ENCODE measurements around the gene EMD. TPM values are rescaled to one million over a fixed set of nuclear protein-coding genes. Genes with fewer than 3 reads are reported as not detected.

The EMD gene
- total and polyA plus RNA-seq, 2 donors (not counting 1 experiment from before 2014, with no cell fraction given) = 81.7 to 132 TPM

DNA sequence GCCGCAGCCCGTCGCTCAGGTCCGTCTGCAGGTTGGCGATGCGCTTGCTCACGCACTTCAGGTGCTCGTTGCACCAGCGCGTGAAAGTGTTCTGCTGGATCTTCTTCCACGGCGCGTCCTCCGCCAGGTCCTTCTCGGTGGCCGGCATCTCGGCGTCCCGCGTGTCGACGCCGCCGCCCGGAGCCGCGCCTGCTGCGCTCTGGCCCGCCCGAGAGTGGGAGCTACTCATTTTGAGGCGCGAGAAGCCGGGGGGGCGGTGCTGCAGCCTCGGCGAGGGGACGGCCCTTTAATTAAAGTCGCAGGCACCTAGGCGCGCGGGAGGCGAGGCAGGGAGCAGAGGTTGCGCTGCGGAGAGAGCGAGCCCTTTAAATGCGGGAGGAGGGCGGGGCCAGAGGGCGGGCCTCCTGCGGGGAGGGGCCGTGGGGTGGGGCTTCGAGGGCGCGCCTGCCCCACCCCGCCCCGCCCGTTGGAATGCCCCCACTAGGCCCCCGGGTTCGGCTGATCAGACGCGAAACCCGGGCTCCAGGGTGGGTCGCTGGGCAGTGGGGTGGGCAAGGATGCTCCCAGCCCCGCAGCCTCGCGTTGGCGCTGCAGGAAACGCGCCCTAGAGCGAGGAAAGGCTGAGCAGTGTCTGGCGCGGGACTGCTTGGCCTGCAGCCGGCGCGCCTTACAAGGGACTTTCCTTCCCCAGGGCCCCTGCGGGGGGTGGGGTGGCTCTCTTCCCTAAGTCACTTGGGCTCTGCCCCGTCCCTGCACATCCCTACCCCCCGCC is 7.9 kb upstream of the EMD start:
- Histone ChIP-seq H3K9me3 (ENCODE audit: control extremely low read depth in 1 of 3, control insufficient read depth in 2 of 3, insufficient read depth in 1 of 3, low read length in 2 of 3) (no peaks in the 10 kb centered on the region), H3K4me3 (ENCODE audit: control extremely low read depth in 1 of 5, extremely low read depth in 1 of 5, insufficient read depth in 1 of 5, low read depth in 2 of 5, low read length in 4 of 5) (peak overlapping the region; percentile 24 to 81 (median 75)), H3K4me1 (ENCODE audit: control insufficient read depth in 2 of 2, insufficient read depth in 2 of 2, low read length in 2 of 2) (peaks cover 32 to 56% of the 10 kb centered on the region in 2 donors), H2AFZ (ENCODE audit: insufficient read depth, low read depth, low read length, poor library complexity, severe bottlenecking) (peak overlapping the region; percentile 49), H3K27me3 (replicated peaks in 1 of 4; ENCODE audit: control extremely low read depth in 1 of 4, control insufficient read depth in 3 of 4, insufficient read depth in 4 of 4, low read length in 3 of 4) (no peaks in the 10 kb centered on the region), H3K27ac (ENCODE audit: low read length in 2 of 2) (peak overlapping the region; percentile 60 to 86), H3K9ac (ENCODE audit: low read length) (peak overlapping the region; percentile 73), H3K4me2 (replicated peaks; ENCODE audit: low read depth, low read length, poor library complexity, severe bottlenecking) (peak overlapping the region; percentile 80), H3K36me3 (replicated peaks in 1 of 2; ENCODE audit: control extremely low read depth in 1 of 2, control insufficient read depth in 1 of 2, extremely low read depth in 1 of 2, insufficient read depth in 2 of 2, low read length in 1 of 2) (peaks cover 0 to 19% of the 10 kb centered on the region in 2 experiments), H4K20me1 (ENCODE audit: control insufficient read depth, insufficient read depth, low read length, poor library complexity, severe bottlenecking) (peaks cover 7% of the 10 kb centered on the region), H3K79me2 (ENCODE audit: control insufficient read depth, insufficient read depth, low read length) (peaks cover 42% of the 10 kb centered on the region)
- H3K4me1 Mint-ChIP-seq = peaks cover 25% of the 10 kb centered on the region
- WGBS (ENCODE audit: insufficient coverage) = under 1% methylated on average over 56 of the region's 77 CpGs
- H3K27ac Mint-ChIP-seq = peak overlapping the region; percentile 88
- peak overlapping the region; percentile 85 for H3K4me3 Mint-ChIP-seq
- DNase-seq = peak; percentile 94
- H3K9me3 Mint-ChIP-seq (ENCODE audit: insufficient read depth) = no peaks in the 10 kb centered on the region
- TF ChIP-seq EZH2 (IDR thresholded peaks at IDR 0.05; ENCODE audit: borderline replicate concordance, insufficient read depth, low read depth, low read length, poor library complexity, severe bottlenecking) = no peak
- TF ChIP-seq, protein P1, sequence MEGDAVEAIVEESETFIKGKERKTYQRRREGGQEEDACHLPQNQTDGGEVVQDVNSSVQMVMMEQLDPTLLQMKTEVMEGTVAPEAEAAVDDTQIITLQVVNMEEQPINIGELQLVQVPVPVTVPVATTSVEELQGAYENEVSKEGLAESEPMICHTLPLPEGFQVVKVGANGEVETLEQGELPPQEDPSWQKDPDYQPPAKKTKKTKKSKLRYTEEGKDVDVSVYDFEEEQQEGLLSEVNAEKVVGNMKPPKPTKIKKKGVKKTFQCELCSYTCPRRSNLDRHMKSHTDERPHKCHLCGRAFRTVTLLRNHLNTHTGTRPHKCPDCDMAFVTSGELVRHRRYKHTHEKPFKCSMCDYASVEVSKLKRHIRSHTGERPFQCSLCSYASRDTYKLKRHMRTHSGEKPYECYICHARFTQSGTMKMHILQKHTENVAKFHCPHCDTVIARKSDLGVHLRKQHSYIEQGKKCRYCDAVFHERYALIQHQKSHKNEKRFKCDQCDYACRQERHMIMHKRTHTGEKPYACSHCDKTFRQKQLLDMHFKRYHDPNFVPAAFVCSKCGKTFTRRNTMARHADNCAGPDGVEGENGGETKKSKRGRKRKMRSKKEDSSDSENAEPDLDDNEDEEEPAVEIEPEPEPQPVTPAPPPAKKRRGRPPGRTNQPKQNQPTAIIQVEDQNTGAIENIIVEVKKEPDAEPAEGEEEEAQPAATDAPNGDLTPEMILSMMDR (IDR thresholded peaks at IDR 0.05) = no peak
- ChIA-PET CTCF (interaction anchor here (1.3 kb wide), 1 partner anchor 164 kb away, joined by 3 read pairs; no protein-coding TSS in a partner anchor), POLR2A (interaction anchor here (0.5 to 2.5 kb wide), 13 partner anchors 8 to 402 kb away, joined by 3 to 14 read pairs (median 6); partner anchors contain the start of genes EMD, HCFC1 and RPL10)
- intact Hi-C loops (cut with micrococcal nuclease) = loop anchor here (1.0 to 10.0 kb wide), 4 partner anchors 8 to 444 kb away; partner anchors contain the start of genes ARHGAP4, EMD, FAM3A and MECP2
- H3K27me3 Mint-ChIP-seq = no peaks in the 10 kb centered on the region
- peak; percentile 63 for ATAC-seq (ENCODE audit: low read depth)

Measured in B cell (primary cell).